Colonic mucosa (tissue), 4 donors: ENCODE data around the gene PRLR. TPM values are rescaled to one million over a fixed set of nuclear protein-coding genes. Genes with fewer than 3 reads are reported as not detected.
A peak's percentile ranks its signal among the peaks of the same experiment; 100 is the strongest.
"Not testable (repeated sequence)": the region's sequence is repeated elsewhere in the genome, so short reads cannot be mapped to it uniquely, and the experiment has no call there.

Source experiments
- DNase-seq: peaks from one replicate; pipeline ENCODE4 v3.0.0-alpha.2; 2020
- H3K27ac ChIP-seq: fragments of 200-600 bp; one replicate; pipeline ENCODE4 v1.8.0; 2021
- H3K27me3 ChIP-seq: fragments of 200-600 bp; one replicate; pipeline ENCODE4 v1.8.0; 2021
- H3K36me3 ChIP-seq: fragments of 200-600 bp; one replicate; pipeline ENCODE4 v1.8.0; 2021
- H3K4me1 ChIP-seq: fragments of 200-600 bp; one replicate; pipeline ENCODE4 v1.8.0; 2021; ENCODE audit warnings: mild to moderate bottlenecking
- H3K4me3 ChIP-seq: fragments of 200-600 bp; one replicate; pipeline ENCODE4 v1.8.0; 2021
- H3K9ac ChIP-seq, 2 donors: one replicate each; pipeline ENCODE4 v1.7.0; 2013; ENCODE audit warnings: control low read depth in 2 of 2, low read depth in 2 of 2, low read length in 2 of 2
- H3K9me3 ChIP-seq: fragments of 200-600 bp; one replicate; pipeline ENCODE4 v1.8.0; 2021
- CTCF ChIP-seq: fragments of 200-600 bp; IDR thresholded peaks from one replicate; pipeline ENCODE4 v1.8.0; 2022; ENCODE audit warnings: antibody characterized with exemption, mild to moderate bottlenecking
- intact Hi-C: fragments of 100-400 bp; cut with DNase I; formaldehyde crosslinking; loops from one replicate; pipeline ENCODE4 v1.14.1; 2022
- total RNA-seq, 2 donors: library from RNA; stranded (reverse); fragmentation: NEBNext Ultra II Directional in 1 of 2; extraction: Animal tissue kit (Norgen Biotek cat#: 25700) in 1 of 2; gene quantifications; one replicate each; pipeline ENCODE4 v1.2.1, GENCODE V29; 2021
- donor health status: healthy.
- donor health status: DM: no; HTN: no; CAD: no.
- donor health status: DM: no; HTN: no; CAD: no.

The PRLR gene
- total RNA-seq, 2 donors from 2014 or later: 23.7 to 38.6 TPM

GRCh38 chr5:35246900-35247647, 16.8 kb upstream of the PRLR start:
- peak; percentile 48 for DNase-seq
- peaks cover 3% of the 10 kb centered on the region for H3K4me1 ChIP-seq

GRCh38 chr5:35246411-35246810, 16.1 kb upstream of the PRLR start:
- TF ChIP-seq CTCF: peak; percentile 44
- H3K9me3 ChIP-seq: no peaks in the 10 kb centered on the region
- no peak overlapping the region for H3K4me3 ChIP-seq
- H3K4me1 ChIP-seq: peaks cover 3% of the 10 kb centered on the region
- peak overlapping the region in 1 of 2 donors; percentile 51 for H3K9ac ChIP-seq
- no peaks in the 10 kb centered on the region for H3K36me3 ChIP-seq
- peak overlapping the region; percentile 88 for H3K27ac ChIP-seq
- intact Hi-C loops: no loop called here
- DNase-seq: peak; percentile 38
- H3K27me3 ChIP-seq: no peaks in the 10 kb centered on the region

More at GRCh38 chr5:35246900-35247647, 16.8 kb upstream of the PRLR start:
- intact Hi-C loops: no loop called here
- no peaks in the 10 kb centered on the region for H3K27me3 ChIP-seq
- H3K9me3 ChIP-seq: no peaks in the 10 kb centered on the region
- TF ChIP-seq CTCF: no peak
- H3K36me3 ChIP-seq: no peaks in the 10 kb centered on the region
- H3K4me3 ChIP-seq: no peak overlapping the region
- H3K9ac ChIP-seq: peak overlapping the region; percentile 14 to 51
- peak overlapping the region; percentile 88 for H3K27ac ChIP-seq

GRCh38 chr5:35245371-35245770, 15.1 kb upstream of the PRLR start:
- not testable (repeated sequence) for H3K27ac ChIP-seq

GRCh38 chr5:35244171-35244570, 13.9 kb upstream of the PRLR start:
- no peaks in the 10 kb centered on the region for H3K36me3 ChIP-seq
- no peaks in the 10 kb centered on the region for H3K9me3 ChIP-seq
- H3K27ac ChIP-seq: no peak overlapping the region
- intact Hi-C loops: no loop called here
- H3K4me3 ChIP-seq: no peak overlapping the region
- H3K4me1 ChIP-seq: peaks cover 3% of the 10 kb centered on the region
- DNase-seq: no peak
- no peaks in the 10 kb centered on the region for H3K27me3 ChIP-seq
- no peak overlapping the region for H3K9ac ChIP-seq
- TF ChIP-seq CTCF: no peak

More at GRCh38 chr5:35245371-35245770, 15.1 kb upstream of the PRLR start:
- intact Hi-C loops, H3K27me3 ChIP-seq, H3K4me1 ChIP-seq, H3K4me3 ChIP-seq, H3K9ac ChIP-seq, H3K9me3 ChIP-seq, DNase-seq, H3K36me3 ChIP-seq: not testable (repeated sequence)

- Histone ChIP-seq H3K27ac (no peak overlapping the region), H3K4me1 (peaks cover 3% of the 10 kb centered on the region), H3K9ac (no peak overlapping the region), H3K9me3 (no peaks in the 10 kb centered on the region), H3K4me3 (no peak overlapping the region), H3K36me3 (no peaks in the 10 kb centered on the region), H3K27me3 (no peaks in the 10 kb centered on the region)
- intact Hi-C loops: no loop called here
- TF ChIP-seq CTCF: no peak
- DNase-seq: no peak
Observed at GRCh38 chr5:35242702-35243258, 12.5 kb upstream of the PRLR start.

DNA sequence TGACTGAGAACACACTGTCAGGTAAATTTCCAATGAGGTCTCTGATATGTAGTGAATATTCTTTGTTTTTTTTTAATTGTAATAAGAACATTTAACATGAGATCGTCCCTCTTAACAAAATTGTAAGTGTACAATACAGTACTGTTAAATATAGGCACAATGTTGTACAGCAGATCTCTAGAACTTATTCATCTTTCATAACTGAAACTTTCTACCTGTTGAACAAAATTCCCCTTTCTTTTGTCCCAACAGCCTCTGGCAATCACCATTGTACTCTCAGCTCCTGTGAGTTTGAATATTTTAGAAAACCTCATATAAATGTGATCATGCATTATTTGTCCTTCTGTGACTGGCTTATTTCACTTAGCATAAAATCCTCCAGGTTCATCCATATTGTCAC, 10.6 kb upstream of the PRLR start:
- Histone ChIP-seq H3K9me3 (no peaks in the 10 kb centered on the region), H3K9ac (no peak overlapping the region), H3K4me1 (no peaks in the 10 kb centered on the region), H3K27me3 (no peaks in the 10 kb centered on the region), H3K27ac (no peak overlapping the region), H3K4me3 (no peak overlapping the region), H3K36me3 (no peaks in the 10 kb centered on the region)
- no peak for DNase-seq
- no peak for TF ChIP-seq CTCF
- intact Hi-C loops: no loop called here
